ENCODE data around the gene SEC14L2. TPM values are rescaled to one million over a fixed set of nuclear protein-coding genes. Genes with fewer than 3 reads are reported as not detected.

Gene SEC14L2
- total RNA-seq, 1 experiment from 2014 or later: 33.5 TPM

DNA sequence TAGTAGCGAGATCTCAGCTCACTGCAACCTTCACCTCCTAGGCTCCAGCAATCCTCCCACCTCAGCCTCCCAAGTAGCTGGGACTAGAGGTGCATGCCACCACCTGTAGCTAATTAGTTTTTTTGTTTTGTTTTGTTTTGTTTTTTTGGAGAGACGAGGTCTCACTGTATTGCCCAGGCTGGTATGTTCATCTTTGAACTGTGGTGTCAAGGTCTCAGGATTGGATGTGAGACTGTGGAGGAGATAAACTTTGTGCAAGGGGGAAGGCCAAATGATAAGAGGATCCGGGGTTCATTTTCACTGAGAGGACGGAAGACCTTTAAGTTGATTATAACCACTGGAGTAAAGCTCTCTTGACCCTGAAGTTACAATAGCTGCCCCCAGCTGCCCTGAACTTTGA lies 8.9 kb downstream of the SEC14L2 start:
- ChIA-PET POLR2A (interaction anchor here (1.3 to 2.0 kb wide), 2 partner anchors 9 to 18 kb away, joined by 5 to 10 read pairs; partner anchors contain the start of gene SEC14L2), RAD21 (ENCODE audit: low non-redundant PET in 1 of 2, low total read pairs in 2 of 2, uncharacterized antibody in 2 of 2, unreplicated experiment in 2 of 2) (no interaction called here), CTCF (interaction anchor here (1.0 kb wide), 1 partner anchor 20 kb away, joined by 3 read pairs; the partner anchor contains the start of gene MTFP1)
- Histone ChIP-seq H3K4me1 (ENCODE audit: control insufficient read depth in 1 of 2, insufficient read depth in 2 of 2, low read length in 2 of 2) (peaks cover 13 to 43% of the 10 kb centered on the region in 2 experiments), H3K9me2 (ENCODE audit: insufficient read depth) (no peaks in the 10 kb centered on the region), H3K79me2 (ENCODE audit: insufficient read depth, low read length) (peaks cover 20% of the 10 kb centered on the region), H3K36me3 (ENCODE audit: control insufficient read depth in 1 of 2, insufficient read depth in 2 of 2, low read length in 2 of 2) (peaks cover 24 to 36% of the 10 kb centered on the region in 2 experiments; a peak in 3 of 4 replicates), H3K4me2 (ENCODE audit: low read length) (no peak overlapping the region), H4K20me1 (ENCODE audit: insufficient read depth) (no peaks in the 10 kb centered on the region), H3K4me3 (replicated peaks in 1 of 2; ENCODE audit: low read depth in 1 of 2, low read length in 2 of 2) (no peak overlapping the region), H3K27ac (ENCODE audit: low read depth, low read length) (no peak overlapping the region), H3K9ac (ENCODE audit: low read length) (no peak overlapping the region), H3K27me3 (ENCODE audit: insufficient read depth, low read length) (no peaks in the 10 kb centered on the region), H2AFZ (ENCODE audit: low read depth, low read length, poor library complexity, severe bottlenecking) (no peak overlapping the region), H3K9me3 (ENCODE audit: control insufficient read depth in 1 of 2, insufficient read depth in 1 of 2, low read depth in 1 of 2, low read length in 2 of 2) (no peaks in the 10 kb centered on the region)
- ATAC-seq (no peak), DNase-seq (ENCODE audit: low read depth, low spot score) (no peak)
- intact Hi-C loops (cut with micrococcal nuclease): no loop called here
- no peak for TF ChIP-seq EZH2phosphoT487 (IDR thresholded peaks at IDR 0.05; ENCODE audit: borderline replicate concordance)
- BruUV-seq (replicated peaks): no TSS peak

DNA sequence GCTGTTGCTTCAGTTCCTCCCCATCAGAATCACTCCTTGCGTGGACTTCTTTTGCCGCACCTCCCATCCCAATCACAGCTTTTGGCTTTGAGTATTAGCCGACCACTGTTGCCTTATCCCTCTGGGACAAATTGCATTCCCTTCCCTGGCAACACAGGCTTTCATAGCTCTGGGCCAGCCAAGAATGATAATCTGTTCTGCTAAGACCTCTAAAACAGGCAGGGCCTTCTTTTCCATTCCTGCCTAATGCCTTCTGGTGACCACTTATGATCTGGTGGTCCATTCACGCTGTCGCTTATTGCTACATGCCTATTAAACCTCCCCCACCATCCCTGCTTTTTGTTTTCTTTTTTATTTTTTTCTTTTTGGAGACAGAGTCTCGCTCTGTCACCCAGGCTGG lies 9.6 kb downstream of the SEC14L2 start:
- CTCF ChIA-PET: interaction anchor here (1.0 kb wide), 1 partner anchor 19 kb away, joined by 3 read pairs; the partner anchor contains the start of gene MTFP1
- Histone ChIP-seq H3K9me3 (ENCODE audit: control insufficient read depth in 1 of 2, insufficient read depth in 1 of 2, low read depth in 1 of 2, low read length in 2 of 2) (no peaks in the 10 kb centered on the region), H3K9ac (ENCODE audit: low read length) (no peak overlapping the region), H2AFZ (ENCODE audit: low read depth, low read length, poor library complexity, severe bottlenecking) (no peak overlapping the region), H3K27ac (ENCODE audit: low read depth, low read length) (no peak overlapping the region), H3K36me3 (ENCODE audit: control insufficient read depth in 1 of 2, insufficient read depth in 2 of 2, low read length in 2 of 2) (peaks cover 27 to 40% of the 10 kb centered on the region in 2 experiments; a peak in 3 of 4 replicates), H3K9me2 (ENCODE audit: insufficient read depth) (no peaks in the 10 kb centered on the region), H3K27me3 (ENCODE audit: insufficient read depth, low read length) (no peaks in the 10 kb centered on the region), H3K4me3 (replicated peaks in 1 of 2; ENCODE audit: low read depth in 1 of 2, low read length in 2 of 2) (no peak overlapping the region), H4K20me1 (ENCODE audit: insufficient read depth) (no peaks in the 10 kb centered on the region), H3K79me2 (ENCODE audit: insufficient read depth, low read length) (peaks cover 20% of the 10 kb centered on the region), H3K4me1 (ENCODE audit: control insufficient read depth in 1 of 2, insufficient read depth in 2 of 2, low read length in 2 of 2) (peaks cover 13 to 43% of the 10 kb centered on the region in 2 experiments), H3K4me2 (ENCODE audit: low read length) (no peak overlapping the region)
- RAD21 ChIA-PET (ENCODE audit: low non-redundant PET in 1 of 2, low total read pairs in 2 of 2, uncharacterized antibody in 2 of 2, unreplicated experiment in 2 of 2): no interaction called here
- no TSS peak for BruUV-seq (replicated peaks)
- POLR2A ChIA-PET: interaction anchor here (1.3 to 2.0 kb wide), 2 partner anchors 9 to 17 kb away, joined by 5 to 10 read pairs; partner anchors contain the start of gene SEC14L2
- DNase-seq (ENCODE audit: low read depth, low spot score) (no peak), ATAC-seq (no peak)
- TF ChIP-seq ZNF274 (IDR thresholded peaks at IDR 0.05; ENCODE audit: low read depth, low read length) (no peak), POLR2AphosphoS5 (IDR thresholded peaks at IDR 0.05; ENCODE audit: low read depth, low read length) (no peak), TCF7L2 (IDR thresholded peaks at IDR 0.05; ENCODE audit: borderline replicate concordance, extremely low read depth, insufficient read depth, insufficient read length) (no peak), SIN3A (IDR thresholded peaks at IDR 0.05; ENCODE audit: low read depth) (no peak), JUND (IDR thresholded peaks at IDR 0.05) (no peak), FOSL1 (IDR thresholded peaks at IDR 0.05; ENCODE audit: low read depth) (no peak), POLR2A (IDR thresholded peaks at IDR 0.05; ENCODE audit: borderline replicate concordance, extremely low read depth, insufficient read depth, insufficient read length) (no peak), ZFX (IDR thresholded peaks at IDR 0.05) (no peak), EZH2 (IDR thresholded peaks at IDR 0.05) (no peak), EGR1 (IDR thresholded peaks at IDR 0.05; ENCODE audit: low read depth) (no peak), CBX3 (IDR thresholded peaks at IDR 0.05; ENCODE audit: low read depth) (no peak), ELF1 (IDR thresholded peaks at IDR 0.05; ENCODE audit: borderline replicate concordance, low read depth) (no peak)
- TF ChIP-seq, protein P1, sequence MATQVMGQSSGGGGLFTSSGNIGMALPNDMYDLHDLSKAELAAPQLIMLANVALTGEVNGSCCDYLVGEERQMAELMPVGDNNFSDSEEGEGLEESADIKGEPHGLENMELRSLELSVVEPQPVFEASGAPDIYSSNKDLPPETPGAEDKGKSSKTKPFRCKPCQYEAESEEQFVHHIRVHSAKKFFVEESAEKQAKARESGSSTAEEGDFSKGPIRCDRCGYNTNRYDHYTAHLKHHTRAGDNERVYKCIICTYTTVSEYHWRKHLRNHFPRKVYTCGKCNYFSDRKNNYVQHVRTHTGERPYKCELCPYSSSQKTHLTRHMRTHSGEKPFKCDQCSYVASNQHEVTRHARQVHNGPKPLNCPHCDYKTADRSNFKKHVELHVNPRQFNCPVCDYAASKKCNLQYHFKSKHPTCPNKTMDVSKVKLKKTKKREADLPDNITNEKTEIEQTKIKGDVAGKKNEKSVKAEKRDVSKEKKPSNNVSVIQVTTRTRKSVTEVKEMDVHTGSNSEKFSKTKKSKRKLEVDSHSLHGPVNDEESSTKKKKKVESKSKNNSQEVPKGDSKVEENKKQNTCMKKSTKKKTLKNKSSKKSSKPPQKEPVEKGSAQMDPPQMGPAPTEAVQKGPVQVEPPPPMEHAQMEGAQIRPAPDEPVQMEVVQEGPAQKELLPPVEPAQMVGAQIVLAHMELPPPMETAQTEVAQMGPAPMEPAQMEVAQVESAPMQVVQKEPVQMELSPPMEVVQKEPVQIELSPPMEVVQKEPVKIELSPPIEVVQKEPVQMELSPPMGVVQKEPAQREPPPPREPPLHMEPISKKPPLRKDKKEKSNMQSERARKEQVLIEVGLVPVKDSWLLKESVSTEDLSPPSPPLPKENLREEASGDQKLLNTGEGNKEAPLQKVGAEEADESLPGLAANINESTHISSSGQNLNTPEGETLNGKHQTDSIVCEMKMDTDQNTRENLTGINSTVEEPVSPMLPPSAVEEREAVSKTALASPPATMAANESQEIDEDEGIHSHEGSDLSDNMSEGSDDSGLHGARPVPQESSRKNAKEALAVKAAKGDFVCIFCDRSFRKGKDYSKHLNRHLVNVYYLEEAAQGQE (IDR thresholded peaks at IDR 0.05; ENCODE audit: low read depth): no peak
- TF ChIP-seq, protein P2, sequence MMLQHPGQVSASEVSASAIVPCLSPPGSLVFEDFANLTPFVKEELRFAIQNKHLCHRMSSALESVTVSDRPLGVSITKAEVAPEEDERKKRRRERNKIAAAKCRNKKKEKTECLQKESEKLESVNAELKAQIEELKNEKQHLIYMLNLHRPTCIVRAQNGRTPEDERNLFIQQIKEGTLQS (IDR thresholded peaks at IDR 0.05): no peak
- TF ChIP-seq, protein P3, sequence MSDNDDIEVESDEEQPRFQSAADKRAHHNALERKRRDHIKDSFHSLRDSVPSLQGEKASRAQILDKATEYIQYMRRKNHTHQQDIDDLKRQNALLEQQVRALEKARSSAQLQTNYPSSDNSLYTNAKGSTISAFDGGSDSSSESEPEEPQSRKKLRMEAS (IDR thresholded peaks at IDR 0.05): no peak
- intact Hi-C loops (cut with micrococcal nuclease): no loop called here

Data from HCT116 (cell line).